Stimulated activated CD4-positive, alpha-beta T cell treated with anti-CD3 and anti-CD28 coated beads, TNF-alpha, amount 100 ng/mL, for 4 hours (primary cell): ENCODE data around the gene RFNG.

Source experiments
- DNase-seq, 3 experiments: peaks; one replicate each; pipeline ENCODE4 v3.0.0-alpha.2; 2020; ENCODE audit warnings: low read depth in 3 of 3

Gene RFNG

DNA sequence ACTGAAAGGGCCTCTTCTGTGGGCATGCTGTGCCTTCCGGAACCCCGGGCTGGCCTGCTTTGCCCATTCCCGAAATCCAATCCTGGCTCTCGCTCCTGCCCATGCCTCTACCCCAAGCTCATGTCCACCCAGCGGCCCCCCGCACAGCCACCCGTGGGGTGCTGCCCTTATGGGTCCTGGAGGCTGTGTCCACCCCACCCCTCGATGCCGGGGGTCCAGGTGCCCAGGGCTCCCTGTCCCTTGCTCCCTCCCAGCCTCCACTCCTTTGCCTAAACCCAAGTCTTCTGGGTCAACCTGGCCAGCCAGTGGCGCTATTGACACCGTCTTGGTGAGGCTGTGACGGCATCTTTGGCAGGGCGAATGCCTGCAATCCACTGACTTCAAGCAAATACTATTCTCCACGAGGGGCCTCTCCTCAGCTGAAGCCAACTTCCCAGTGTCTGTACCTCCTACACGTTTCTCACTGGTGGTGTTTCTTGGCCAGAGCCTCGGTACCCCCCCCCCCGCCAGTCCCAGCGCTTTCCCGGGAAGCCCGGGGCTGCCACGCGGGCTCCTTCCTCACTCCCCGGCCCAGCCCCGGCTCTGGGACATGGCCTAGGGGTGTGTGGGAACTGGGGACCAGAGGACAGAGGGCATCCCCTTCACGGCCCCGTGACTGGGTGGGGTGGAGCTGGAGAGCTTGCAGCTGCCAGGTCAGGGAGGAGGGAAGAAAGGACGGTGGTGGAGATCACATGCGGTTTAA is 26.2 kb upstream of the RFNG start:
- DNase-seq: no peak

- DNase-seq: no peak
These were observed 25.4 kb upstream of the RFNG start for GRCh38 chr17:82076785-82077591.

DNA sequence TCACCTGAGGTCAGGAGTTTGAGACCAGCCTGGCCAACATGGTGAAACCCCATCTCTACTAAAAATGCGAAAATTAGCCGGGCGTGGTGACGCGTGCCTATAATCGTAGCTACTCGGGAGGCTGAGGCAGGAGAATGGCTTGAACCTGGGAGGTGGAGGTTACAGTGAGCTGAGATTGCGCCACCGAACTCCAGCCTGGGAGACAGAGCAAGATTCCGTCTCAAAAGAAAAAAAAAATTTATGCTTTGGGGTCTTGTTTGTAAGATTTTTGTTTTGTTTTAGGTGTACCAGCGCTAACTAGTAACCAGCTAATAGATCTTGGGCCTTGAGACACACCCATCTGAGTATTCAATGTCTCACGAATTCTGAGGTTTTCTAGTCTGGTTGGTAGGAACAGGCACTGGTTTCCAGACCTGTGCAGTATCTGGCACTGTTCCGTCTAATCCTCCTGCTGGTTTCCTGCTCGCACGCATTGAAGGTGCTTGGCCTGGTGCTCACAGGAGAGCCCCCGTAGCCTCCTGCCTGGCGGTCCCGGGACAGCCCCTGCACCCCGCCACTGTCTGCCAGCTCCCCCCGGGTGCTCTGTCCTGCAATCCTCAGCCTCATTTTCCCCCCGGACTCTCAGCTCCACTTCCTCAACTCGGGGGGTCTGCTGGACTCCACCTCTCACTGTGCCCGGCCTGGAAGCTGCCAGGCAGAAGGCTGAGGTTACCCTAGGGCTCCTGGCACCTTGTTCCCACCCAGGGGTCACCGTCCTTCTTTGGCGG is 24.6 kb upstream of the RFNG start:
- no peak for DNase-seq

- no peak for DNase-seq
These were observed 21.8 kb upstream of the RFNG start for GRCh38 chr17:82073446-82073845.

GRCh38 chr17:82072827-82073226 is 21.2 kb upstream of the RFNG start:
- no peak for DNase-seq

GRCh38 chr17:82070611-82071010 is 19.0 kb upstream of the RFNG start:
- no peak for DNase-seq

DNA sequence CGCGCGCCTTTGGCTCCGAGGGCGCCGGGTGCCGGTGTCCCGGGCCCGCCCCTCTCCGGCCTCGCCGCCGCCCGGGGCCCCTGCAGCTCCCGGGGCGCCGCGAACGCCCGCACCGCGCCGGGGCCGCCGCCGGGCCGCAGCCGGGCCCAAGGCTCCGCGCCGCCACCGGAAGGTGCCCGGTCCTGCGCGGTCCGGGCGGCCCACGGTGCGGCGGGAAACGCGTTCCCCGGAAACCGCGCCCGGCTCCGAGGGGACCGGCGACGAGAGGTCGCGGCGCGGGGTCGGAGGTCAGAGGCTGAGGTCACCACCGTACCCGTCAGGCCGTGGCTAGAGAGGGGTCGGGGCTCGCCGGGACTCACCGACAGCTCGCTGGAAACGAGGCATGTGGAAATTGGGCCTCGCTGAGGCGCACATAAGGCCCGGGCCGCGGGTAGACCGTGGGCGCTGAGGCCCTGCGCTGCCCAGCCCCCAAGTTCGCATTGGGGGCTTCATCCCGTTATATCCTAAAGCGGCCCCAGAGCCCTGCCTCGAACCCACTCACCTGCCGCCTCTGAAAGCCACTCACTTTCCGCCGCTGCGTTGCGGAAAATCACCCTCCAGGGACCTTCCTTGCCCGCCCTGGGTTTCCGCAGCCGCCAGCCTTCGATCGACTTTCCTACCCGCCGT is 14.2 kb upstream of the RFNG start, which contains the start of gene DUS1L:
TSS of gene DUS1L (minus strand) at position 167 of the 666 bp plus-strand sequence. CDS start 745 bp downstream, outside the sequence.
- peak; percentile 50 to 69 (median 51) for DNase-seq

GRCh38 chr17:82065193-82065637 is 13.6 kb upstream of the RFNG start:
- no peak for DNase-seq

- no peak for DNase-seq
These were observed 13.0 kb upstream of the RFNG start for GRCh38 chr17:82064433-82065192.

GRCh38 chr17:82063424-82064415 is 12.1 kb upstream of the RFNG start:
- no peak for DNase-seq

GRCh38 chr17:82062984-82063368 is 11.4 kb upstream of the RFNG start:
- no peak for DNase-seq

DNA sequence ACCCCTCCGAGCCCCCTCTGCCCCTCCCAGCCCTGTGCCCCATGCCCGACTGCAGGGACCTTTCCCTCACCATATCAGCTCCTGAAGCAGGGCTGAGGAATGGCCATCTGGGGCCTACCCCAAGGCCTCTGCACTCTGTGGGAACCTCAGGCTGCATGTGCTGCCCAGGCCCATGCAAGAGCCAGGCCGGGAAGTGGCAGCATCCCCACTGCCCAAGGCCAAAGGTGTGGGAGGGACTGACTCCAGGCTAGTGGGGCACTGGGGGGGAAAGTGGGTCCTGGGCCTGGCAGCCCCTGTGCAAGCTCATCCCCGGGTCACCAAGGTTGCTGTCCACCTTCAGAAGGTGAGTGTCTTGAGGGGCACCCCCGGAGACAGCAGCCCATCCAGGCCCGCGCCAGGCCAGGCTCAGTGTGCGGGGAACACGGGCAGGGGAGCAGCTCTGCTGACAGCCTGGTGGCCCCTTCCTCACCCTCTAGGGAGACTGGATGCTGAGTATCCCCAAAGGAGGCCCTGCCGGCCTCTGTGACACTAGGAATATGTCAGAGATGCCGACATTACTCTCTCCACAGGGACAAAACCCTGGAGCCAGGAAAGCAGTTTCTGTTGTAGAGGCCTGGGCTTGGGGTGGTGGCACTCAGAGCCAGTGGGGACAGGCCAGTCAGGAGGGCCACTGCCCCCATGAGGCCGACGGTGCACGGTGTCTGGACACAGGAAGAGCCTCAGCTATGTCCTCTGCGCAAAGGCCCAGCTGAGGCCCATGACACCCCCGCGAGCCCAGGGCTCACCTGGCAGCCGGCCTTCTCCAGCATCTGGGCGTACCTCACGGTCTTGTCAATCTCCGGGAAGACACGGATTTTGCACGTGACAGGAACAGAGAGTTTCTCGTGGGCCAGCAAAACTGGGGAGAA is 10.7 kb upstream of the RFNG start:
- DNase-seq: no peak

GRCh38 chr17:82061047-82061925 is 9.7 kb upstream of the RFNG start:
- DNase-seq: no peak

DNA sequence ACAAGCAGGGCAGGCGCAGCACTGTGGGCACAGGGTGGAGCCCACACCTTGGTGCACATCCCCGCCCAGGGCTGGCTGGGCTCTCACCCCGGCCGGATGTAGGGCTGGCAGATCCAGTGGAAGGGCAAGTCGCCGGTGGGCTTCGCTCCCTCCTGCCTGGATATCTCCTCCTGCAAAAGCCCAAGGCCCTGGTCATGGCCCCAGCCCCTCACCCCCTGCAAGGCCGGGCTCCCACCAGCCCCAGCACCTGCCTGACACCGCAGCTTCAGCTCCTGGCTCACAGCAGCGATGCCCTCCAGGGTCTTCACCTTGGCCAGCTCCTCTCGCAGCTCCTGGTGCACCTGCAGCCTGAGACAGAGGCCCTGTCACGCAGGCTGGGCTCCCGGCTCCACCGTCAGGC is 9.0 kb upstream of the RFNG start:
- no peak for DNase-seq

GRCh38 chr17:82060001-82060380 is 8.4 kb upstream of the RFNG start:
- DNase-seq: no peak

GRCh38 chr17:82059272-82060000 is 7.8 kb upstream of the RFNG start:
- DNase-seq: no peak

GRCh38 chr17:82058855-82059249 is 7.2 kb upstream of the RFNG start:
- no peak for DNase-seq
